Karpas-422 (cell line): ENCODE data around the gene STAP2. TPM values are rescaled to one million over a fixed set of nuclear protein-coding genes. Genes with fewer than 3 reads are reported as not detected.

ENCODE experiments used
- DNase-seq: peaks from one replicate; pipeline ENCODE4 v3.0.0-alpha.2; 2015
- H2AFZ ChIP-seq: fragments of 200-600 bp; sonication (generic); 2 replicates; pipeline ENCODE4 v1.6.1; 2014; ENCODE audit warnings: antibody characterized with exemption, low read length, mixed read lengths
- H3K27ac ChIP-seq: fragments of 200-600 bp; sonication (generic); 2 replicates; pipeline ENCODE4 v1.5.1; 2014; ENCODE audit warnings: mild to moderate bottlenecking, low read length, moderate library complexity
- H3K27me3 ChIP-seq: fragments of 200-600 bp; sonication (generic); 2 replicates; pipeline ENCODE4 v1.6.1; 2014; ENCODE audit warnings: low read length, mixed read lengths
- H3K36me3 ChIP-seq: fragments of 200-600 bp; sonication (generic); 2 replicates; pipeline ENCODE4 v1.6.1; 2014; ENCODE audit warnings: low read length, mixed read lengths; ENCODE audit not compliant: insufficient read depth
- H3K4me1 ChIP-seq: fragments of 200-600 bp; sonication (generic); 2 replicates; pipeline ENCODE4 v1.6.1; 2014; ENCODE audit warnings: mild to moderate bottlenecking, low read length, mixed read lengths
- H3K4me2 ChIP-seq: fragments of 200-600 bp; sonication (generic); 2 replicates; pipeline ENCODE4 v1.6.1; 2014; ENCODE audit warnings: low read length, low read depth, mild to moderate bottlenecking; ENCODE audit not compliant: poor library complexity, severe bottlenecking
- H3K4me3 ChIP-seq: fragments of 200-600 bp; sonication (generic); 2 replicates; pipeline ENCODE4 v1.5.1; 2014; ENCODE audit warnings: mild to moderate bottlenecking, antibody characterized with exemption, low read length, mixed read lengths
- H3K79me2 ChIP-seq: fragments of 200-600 bp; sonication (generic); 2 replicates; pipeline ENCODE4 v1.6.1; 2014; ENCODE audit warnings: mild to moderate bottlenecking, low read length, mixed read lengths
- H3K9ac ChIP-seq: fragments of 200-600 bp; sonication (generic); 2 replicates; pipeline ENCODE4 v1.6.0; 2014; ENCODE audit warnings: low read length
- H3K9me2 ChIP-seq: fragments of 200-600 bp; sonication (generic), shearing (Covaris generic); replicated peaks from 2 replicates; pipeline ENCODE4 v1.6.0; 2014; ENCODE audit warnings: mild to moderate bottlenecking, low read length, moderate library complexity; ENCODE audit not compliant: insufficient read depth
- H3K9me3 ChIP-seq: fragments of 300-700, 200-600 bp; sonication (generic); 2 replicates; pipeline ENCODE4 v1.6.1; 2014; ENCODE audit warnings: low read length, mixed read lengths
- H4K20me1 ChIP-seq: fragments of 200-600 bp; sonication (generic); 2 replicates; pipeline ENCODE4 v1.6.1; 2014; ENCODE audit warnings: mild to moderate bottlenecking, antibody characterized with exemption, low read length, low read depth; ENCODE audit not compliant: insufficient read depth
- total RNA-seq: library from RNA; depleted of rRNA; stranded (reverse); fragments of >200 nt; shearing (Covaris generic); gene quantifications from 2 replicates; pipeline ENCODE4 v1.2.3, GENCODE V29; 2014; ENCODE audit warnings: low replicate concordance

STAP2 gene
- total RNA-seq, 1 experiment from 2014 or later = 0.86 TPM

DNA sequence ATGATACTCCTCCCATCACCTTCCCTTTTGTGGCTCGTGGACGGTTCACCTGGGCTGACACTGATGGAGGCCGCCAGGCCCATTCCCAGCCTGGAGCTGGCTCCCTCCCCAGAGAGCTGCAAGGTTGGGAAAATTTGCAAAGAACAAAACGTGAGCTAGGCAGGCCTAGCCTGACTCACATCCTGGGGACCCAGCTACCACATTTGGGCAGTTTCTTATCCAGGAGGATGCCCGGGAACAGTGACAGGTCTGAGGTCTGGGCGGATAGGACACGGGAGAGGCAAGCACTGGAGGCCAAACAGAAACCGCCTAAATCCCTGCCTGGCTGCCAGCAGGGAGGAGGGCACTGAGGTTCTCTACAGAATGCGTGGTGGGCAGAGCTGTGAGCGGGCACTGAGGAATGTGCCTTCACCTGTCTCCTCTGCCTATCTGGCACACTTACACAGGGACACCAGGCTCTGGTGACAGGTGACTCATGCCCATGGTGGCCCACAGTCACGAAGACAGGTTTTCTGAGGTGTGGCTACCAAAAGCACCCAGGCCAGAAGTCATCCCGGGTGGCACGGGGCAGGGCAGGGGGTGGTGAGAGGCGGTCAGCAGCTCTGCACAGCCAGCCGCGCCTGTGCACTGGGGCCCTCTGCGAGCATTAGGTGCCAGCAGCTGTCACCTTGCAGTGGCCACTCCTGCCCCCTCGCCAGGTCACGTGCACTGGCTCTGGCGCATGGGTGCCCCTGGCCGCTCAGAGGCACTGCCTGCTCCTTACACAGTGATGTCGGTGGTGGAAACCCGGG is 38.6 kb upstream of the STAP2 start:
- H3K9ac ChIP-seq = no peak overlapping the region; the same call in 1 of the 2 replicates
- H3K4me2 ChIP-seq = peak overlapping the region; percentile 64
- H3K9me2 ChIP-seq = no peaks in the 10 kb centered on the region
- no peak overlapping the region for H2AFZ ChIP-seq
- H3K79me2 ChIP-seq = peaks cover 36% of the 10 kb centered on the region
- no peak for DNase-seq
- H3K36me3 ChIP-seq = no peaks in the 10 kb centered on the region
- H3K27ac ChIP-seq = no peak overlapping the region
- peaks cover 73% of the 10 kb centered on the region for H3K4me1 ChIP-seq
- peak overlapping the region; percentile 58; the same call in 1 of the 2 replicates for H3K4me3 ChIP-seq
- peaks cover 63% of the 10 kb centered on the region for H4K20me1 ChIP-seq
- no peaks in the 10 kb centered on the region for H3K9me3 ChIP-seq
- no peaks in the 10 kb centered on the region for H3K27me3 ChIP-seq

DNA sequence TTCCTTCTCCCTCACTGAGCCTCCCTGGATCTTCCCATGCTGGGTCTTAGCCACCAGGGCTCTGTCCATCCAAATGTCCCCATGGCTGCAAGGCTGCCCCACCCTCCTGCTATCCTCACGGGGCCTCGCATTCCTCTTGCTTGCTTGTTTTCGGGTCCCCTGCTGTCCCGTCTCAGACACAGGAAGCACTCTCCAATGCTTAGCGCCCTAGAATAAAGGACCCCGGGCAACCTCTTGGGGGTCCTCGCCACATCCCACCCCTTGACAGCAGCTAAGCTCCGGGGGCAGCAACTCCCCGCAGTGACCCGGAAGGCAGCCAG is 38.0 kb upstream of the STAP2 start:
- Histone ChIP-seq H3K9ac (no peak overlapping the region; the same call in 1 of the 2 replicates), H3K9me2 (no peaks in the 10 kb centered on the region), H3K36me3 (no peaks in the 10 kb centered on the region), H3K27ac (no peak overlapping the region), H3K79me2 (peaks cover 41% of the 10 kb centered on the region), H3K27me3 (no peaks in the 10 kb centered on the region), H3K4me2 (peak overlapping the region; percentile 64), H3K4me3 (peak overlapping the region; percentile 58; the same call in 1 of the 2 replicates), H4K20me1 (peaks cover 63% of the 10 kb centered on the region), H3K9me3 (no peaks in the 10 kb centered on the region), H3K4me1 (peaks cover 75% of the 10 kb centered on the region), H2AFZ (no peak overlapping the region)
- no peak for DNase-seq

DNA sequence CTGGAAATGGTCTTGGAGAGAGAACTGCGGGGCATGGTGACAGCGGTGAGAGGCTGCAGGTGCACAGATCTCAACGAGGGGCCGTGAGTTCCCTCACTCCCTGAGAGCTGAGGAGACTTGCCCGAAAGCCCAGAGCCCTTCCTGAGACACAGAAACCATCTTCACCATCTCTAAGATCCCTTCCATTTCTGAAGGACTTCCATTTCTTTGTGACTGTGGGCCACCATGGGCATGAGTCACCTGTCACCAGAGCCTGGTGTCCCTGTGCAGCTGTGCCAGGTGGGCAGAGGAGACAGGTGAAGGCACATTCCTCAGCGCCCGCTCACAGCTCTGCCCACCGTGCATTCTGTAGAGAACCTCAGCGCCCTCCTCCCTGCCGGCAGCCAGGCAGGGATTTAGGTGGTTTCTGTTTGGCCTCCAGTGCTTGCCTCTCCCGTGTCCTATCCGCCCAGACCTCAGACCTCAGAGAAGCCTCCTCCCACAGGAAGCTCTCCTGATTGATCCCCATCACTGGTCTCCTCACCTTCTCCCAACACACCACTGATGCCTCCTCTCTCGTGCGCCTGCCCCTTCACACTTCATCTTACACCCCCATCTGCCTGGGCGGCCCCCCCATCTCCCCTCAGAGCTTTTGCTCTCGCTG is 37.5 kb upstream of the STAP2 start:
- Histone ChIP-seq H2AFZ (no peak overlapping the region), H3K9ac (peak overlapping the region; percentile 58; the same call in 1 of the 2 replicates), H3K36me3 (no peaks in the 10 kb centered on the region), H3K27ac (peak overlapping the region; percentile 72), H3K4me1 (peaks cover 78% of the 10 kb centered on the region), H3K4me2 (peak overlapping the region; percentile 64), H3K9me3 (no peaks in the 10 kb centered on the region), H3K27me3 (no peaks in the 10 kb centered on the region), H3K4me3 (peak overlapping the region; percentile 58; the same call in 1 of the 2 replicates), H4K20me1 (peaks cover 63% of the 10 kb centered on the region), H3K9me2 (no peaks in the 10 kb centered on the region), H3K79me2 (peaks cover 46% of the 10 kb centered on the region)
- DNase-seq = no peak

DNA sequence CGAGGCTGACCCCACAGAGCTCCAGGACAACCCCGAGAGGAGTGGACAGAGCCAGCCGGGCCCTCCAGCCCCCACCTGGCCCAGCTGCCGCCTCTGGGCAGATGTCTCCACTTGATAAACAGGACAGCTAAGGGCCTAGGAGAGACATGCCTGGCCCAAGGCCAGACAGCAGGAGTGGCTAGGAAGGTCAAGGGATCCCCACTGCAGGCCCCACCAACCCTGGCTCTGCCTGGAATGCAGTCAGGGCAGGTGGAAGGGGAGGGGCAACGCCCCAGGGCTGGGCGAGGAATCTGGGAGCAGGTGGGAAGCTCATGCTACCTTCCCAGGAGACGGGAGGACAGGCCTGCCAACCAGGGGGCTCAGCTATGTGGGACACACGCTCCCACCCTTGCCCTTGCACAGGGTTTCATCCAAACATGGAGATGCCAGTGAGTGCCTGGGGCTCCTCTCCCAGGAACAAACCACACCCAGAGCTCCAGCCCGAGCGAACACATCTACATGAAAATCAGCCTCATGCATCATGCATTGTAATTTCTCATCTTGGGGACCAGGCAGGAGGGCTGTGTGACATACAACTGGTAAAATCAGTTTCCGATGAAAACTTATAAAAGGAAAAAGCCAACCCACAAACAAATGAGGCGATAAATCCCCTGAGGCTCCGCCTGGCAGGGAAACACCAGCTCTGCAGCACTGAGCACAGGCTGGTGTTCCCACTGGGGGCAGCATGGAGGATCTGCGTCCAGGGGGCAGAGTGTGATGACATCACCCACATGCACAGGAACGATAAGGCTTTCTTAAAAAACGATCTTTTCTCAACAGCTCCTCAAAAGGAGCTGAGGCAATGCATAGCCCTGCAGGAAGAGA is 36.8 kb upstream of the STAP2 start:
- Histone ChIP-seq H3K4me2 (peak overlapping the region; percentile 64), H3K9me2 (no peaks in the 10 kb centered on the region), H3K9me3 (no peaks in the 10 kb centered on the region), H3K36me3 (no peaks in the 10 kb centered on the region), H3K27ac (peak overlapping the region; percentile 72), H3K79me2 (peaks cover 53% of the 10 kb centered on the region), H3K27me3 (no peaks in the 10 kb centered on the region), H3K4me3 (peak overlapping the region; percentile 58), H4K20me1 (peaks cover 62% of the 10 kb centered on the region), H2AFZ (no peak overlapping the region), H3K9ac (peak overlapping the region; percentile 58), H3K4me1 (peaks cover 78% of the 10 kb centered on the region)
- peak; percentile 87 for DNase-seq

DNA sequence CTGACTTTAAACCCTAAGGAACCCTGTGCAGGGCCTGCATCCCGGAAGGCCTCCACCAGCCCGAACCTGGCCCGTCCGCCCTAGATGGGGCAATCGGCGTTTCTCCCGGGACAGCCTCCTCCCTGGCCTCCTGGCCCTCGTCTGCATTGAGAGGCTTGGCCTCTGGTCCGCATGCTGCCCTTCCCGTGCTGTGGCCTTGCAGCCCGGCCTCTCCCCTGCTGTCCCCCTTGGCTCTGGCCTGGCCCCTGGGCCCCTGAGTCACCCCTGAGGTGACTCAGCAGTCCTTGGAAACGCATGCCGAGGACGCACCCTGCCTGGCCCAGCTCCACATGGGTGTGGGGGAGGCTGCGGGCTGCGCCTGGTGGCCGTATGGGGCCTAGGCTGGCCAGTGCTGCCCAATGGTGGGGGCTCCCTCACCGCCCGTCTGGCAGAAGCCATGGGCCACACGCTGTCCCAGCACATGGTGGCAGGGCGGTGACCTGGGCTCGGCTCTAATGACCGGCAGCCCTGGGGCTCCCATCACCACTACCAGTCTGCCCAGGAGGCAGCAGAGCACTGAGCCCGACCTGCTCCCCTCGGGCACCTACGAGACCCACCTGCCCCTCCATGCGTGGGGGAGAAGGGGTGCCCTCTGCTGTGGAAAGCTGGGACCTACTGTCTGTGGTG is 36.0 kb upstream of the STAP2 start:
- H3K9me2 ChIP-seq = no peaks in the 10 kb centered on the region
- DNase-seq = no peak
- peaks cover 58% of the 10 kb centered on the region for H3K79me2 ChIP-seq
- H3K9me3 ChIP-seq = no peaks in the 10 kb centered on the region
- no peaks in the 10 kb centered on the region for H3K27me3 ChIP-seq
- peak overlapping the region; percentile 64 for H3K4me2 ChIP-seq
- peak overlapping the region; percentile 58 for H3K9ac ChIP-seq
- H3K4me3 ChIP-seq = peak overlapping the region; percentile 58
- H4K20me1 ChIP-seq = peaks cover 54% of the 10 kb centered on the region
- peaks cover 78% of the 10 kb centered on the region for H3K4me1 ChIP-seq
- H2AFZ ChIP-seq = no peak overlapping the region
- peak overlapping the region; percentile 72 for H3K27ac ChIP-seq
- H3K36me3 ChIP-seq = no peaks in the 10 kb centered on the region

DNA sequence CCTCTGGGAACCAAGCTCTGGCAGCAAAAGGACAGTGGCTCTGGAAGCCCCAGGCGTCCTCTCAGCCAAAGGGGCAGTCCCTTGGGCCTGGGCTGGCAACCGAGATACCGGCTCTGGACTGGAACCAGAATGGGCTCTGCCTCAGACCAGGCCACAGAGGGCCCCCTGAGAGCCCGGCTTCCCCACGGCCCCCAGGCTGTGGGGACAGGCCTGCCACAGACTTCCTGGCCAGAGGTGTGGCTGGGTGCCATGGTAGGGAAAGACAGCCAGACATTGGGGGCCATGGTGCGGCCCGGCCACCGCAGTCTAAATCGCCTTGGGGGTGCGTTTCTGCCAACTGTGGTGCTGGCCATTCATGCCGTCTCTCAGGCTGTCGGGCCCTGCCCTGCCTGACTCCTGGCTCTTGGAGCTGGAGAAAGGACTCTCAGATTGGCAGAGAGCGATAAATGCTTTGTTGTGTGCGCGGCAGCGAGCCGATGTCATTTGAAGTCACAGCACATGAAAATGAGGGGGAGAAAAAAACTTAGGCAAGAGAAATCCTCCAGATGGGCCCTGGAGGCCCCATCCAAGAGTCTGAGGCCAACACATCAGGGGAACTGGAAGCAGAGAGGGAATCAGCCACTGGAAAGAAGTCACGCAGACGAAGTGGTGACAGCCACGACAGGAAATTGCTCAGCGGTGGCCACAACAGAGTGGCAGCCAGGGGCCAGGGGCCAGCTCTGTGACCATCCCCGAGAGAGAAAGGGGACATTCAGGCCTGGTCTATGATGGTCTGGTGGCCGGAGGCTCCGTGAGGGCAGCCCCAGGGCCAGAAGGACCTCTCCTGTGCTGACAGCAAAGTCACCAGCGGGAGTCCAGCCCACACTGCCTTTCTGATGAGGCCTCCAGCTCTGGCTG is 35.2 kb upstream of the STAP2 start:
- Histone ChIP-seq H3K79me2 (peaks cover 58% of the 10 kb centered on the region), H3K27ac (no peak overlapping the region), H3K36me3 (no peaks in the 10 kb centered on the region), H3K4me2 (no peak overlapping the region), H3K4me1 (peaks cover 78% of the 10 kb centered on the region), H3K9ac (peak overlapping the region; percentile 58; the same call in 1 of the 2 replicates), H3K27me3 (no peaks in the 10 kb centered on the region), H4K20me1 (peaks cover 46% of the 10 kb centered on the region), H3K9me2 (no peaks in the 10 kb centered on the region), H3K9me3 (no peaks in the 10 kb centered on the region), H2AFZ (no peak overlapping the region), H3K4me3 (no peak overlapping the region)
- no peak for DNase-seq

DNA sequence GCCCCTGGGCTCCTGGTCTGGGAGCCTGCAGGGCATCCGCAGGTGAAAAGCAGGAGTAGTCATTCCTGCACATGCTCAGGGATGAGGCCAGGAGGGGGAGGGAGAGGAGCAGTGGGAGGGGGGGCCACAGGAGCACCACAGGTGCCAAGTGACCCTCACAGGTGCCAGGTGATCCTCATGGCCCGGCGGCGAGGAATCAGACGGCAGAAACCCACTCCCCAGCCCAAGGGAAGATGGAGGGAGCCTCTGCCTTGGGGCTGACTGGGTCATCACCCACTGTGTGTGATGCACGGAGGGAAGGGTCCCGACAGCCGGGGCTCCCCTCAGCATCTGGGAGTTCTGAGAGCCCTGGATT is 34.4 kb upstream of the STAP2 start:
- Histone ChIP-seq H3K79me2 (peaks cover 60% of the 10 kb centered on the region), H3K36me3 (no peaks in the 10 kb centered on the region), H3K9me2 (no peaks in the 10 kb centered on the region), H3K9me3 (no peaks in the 10 kb centered on the region), H3K27me3 (no peaks in the 10 kb centered on the region), H3K4me1 (peaks cover 84% of the 10 kb centered on the region), H3K9ac (no peak overlapping the region), H2AFZ (no peak overlapping the region), H3K4me2 (no peak overlapping the region), H3K4me3 (no peak overlapping the region), H4K20me1 (peaks cover 41% of the 10 kb centered on the region), H3K27ac (no peak overlapping the region)
- no peak for DNase-seq
